HUDEP-2 (cell line): ENCODE results near the gene GLP1R.

Experiments
- DNase-seq, 76 experiments: peaks; one replicate each; lab custom pipeline; 2025; ENCODE audit not compliant: unreplicated experiment in 76 of 76; lab: John Stamatoyannopoulos, UW

GLP1R gene

DNA sequence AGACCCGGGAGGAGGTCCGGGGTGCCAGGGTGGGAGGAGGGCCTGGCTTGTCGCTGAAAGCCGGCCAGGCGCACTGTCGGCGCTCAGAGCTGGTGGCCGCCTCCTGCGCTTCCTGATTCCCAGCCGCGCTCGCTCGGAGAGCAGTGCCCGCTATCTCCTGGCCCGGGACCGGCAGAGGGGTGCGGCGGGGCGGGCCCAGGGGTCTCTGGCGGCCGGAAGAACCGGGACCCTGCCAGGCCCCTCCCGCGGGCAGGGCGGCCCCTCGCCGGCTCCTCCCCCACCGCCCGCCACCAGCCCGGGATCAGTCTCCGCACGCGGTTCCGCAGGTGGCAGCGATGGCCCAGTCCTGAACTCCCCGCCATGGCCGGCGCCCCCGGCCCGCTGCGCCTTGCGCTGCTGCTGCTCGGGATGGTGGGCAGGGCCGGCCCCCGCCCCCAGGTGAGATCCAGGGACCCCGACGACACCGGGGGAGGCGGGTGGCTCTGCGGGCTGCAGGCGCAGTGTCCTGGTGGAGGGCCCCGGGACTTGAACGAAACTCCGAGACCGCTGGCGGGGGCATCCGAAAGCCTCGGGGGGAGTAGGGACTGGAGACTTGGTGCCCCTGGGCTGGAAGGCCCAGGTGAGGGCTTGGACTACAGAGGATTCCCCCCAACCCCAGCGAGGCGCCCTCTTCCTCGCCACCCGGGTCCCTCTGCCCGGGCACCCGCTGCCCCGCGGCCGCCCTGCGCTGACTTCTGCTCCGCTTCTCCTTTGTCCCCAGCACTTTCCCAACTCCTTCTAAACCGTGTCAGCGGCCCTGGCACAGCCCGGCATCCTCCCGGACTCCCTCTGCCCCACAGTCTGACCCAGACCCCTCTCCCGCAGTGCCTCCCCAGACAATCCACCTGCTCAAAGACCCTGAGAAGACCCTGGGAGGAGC lies at the start of gene GLP1R:
TSS of gene GLP1R (plus strand) at position 301 of the 919 bp plus-strand sequence. CDS start at position 361, 60 bp downstream.
- DNase-seq: no peak

GRCh38 chr6:39003072-39003471 lies 45.5 kb upstream of the GLP1R start:
- peak in 28 of 76 experiments; percentile 9 to 60 (median 33) for DNase-seq

DNA sequence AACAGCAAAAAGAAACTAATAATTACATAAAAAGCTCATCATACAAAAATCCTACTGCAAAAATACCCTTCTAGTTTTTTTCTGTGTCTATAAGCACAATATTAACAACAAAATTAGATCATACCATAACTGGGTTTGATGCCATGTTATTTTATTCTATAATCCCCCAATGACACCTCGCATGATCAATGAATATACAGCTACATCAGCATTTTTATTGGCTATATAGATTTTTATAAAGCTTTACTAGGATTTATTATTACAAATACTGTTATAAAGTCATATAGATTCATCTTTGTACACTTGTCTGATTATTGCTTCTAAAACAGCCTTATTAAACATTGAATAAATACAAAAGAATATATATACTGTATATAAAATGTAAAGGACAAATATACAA lies 45.1 kb upstream of the GLP1R start:
- DNase-seq: no peak

DNA sequence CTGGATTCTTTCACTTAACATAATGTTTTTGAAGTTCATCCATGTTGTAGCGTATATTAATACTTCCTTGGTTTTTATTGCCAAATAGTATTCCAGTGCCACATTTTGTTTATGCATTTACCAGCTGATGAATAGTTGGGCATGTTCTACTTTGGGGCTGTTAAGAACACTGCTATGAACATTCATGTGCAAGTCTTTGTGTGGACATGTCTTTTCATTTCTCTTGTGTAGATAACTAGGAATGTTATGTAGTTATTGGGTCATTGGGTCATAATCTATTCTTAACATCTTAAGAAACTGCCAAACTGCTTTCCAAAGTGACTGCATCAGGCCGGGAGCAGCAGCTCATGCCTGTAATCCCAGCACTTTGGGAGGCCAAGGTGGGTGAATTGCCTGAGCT lies 43.8 kb upstream of the GLP1R start:
- no peak for DNase-seq

- peak in 4 of 76 experiments; percentile 13 to 35 (median 16) for DNase-seq
These were observed 42.8 kb upstream of the GLP1R start for GRCh38 chr6:39005774-39006173.

- DNase-seq: peak in 74 of 76 experiments; percentile 12 to 88 (median 65)
These were observed 41.0 kb upstream of the GLP1R start for GRCh38 chr6:39007575-39007974.

GRCh38 chr6:39008737-39009136 lies 39.8 kb upstream of the GLP1R start:
- no peak for DNase-seq

- DNase-seq: no peak
These were observed 39.1 kb upstream of the GLP1R start for GRCh38 chr6:39009476-39009875.

- no peak for DNase-seq
These were observed 31.6 kb upstream of the GLP1R start for GRCh38 chr6:39016839-39017546.

DNA sequence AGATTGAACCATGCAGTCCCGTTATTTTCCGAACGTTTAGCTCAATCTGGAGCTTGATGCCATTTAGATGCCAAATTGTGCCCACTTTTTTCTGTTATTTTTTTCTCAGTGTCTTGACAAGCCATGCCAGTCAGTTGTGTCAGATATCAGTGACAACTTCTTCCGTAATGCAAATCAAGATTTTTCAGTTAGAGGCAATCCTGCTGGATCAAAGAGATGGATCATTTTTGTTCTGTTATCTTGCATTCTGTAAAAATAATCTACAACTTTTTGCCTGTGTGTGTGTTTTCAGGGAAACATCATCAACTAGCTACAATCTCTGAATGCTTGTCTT lies 31.1 kb upstream of the GLP1R start:
- DNase-seq: no peak

DNA sequence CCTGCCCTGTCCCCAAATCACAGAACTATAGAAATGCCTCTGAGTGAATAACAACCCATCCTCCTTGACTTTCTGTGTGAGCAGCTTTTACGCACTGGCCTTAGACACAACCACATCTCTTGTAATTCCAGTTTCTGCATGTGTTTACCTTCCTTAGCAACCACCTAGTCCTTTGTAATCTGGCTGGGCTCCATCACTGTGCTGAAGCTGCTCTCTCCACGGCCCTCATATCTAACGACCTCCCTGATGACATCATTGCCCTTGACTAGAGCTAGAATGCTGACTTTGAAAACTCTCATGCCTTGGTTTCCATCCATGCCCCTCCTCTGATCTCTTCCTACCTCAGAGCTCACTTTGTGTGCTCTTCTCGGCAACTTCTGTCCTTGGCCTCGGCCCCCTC lies 30.5 kb upstream of the GLP1R start:
- no peak for DNase-seq

- DNase-seq: no peak
These were observed 28.4 kb upstream of the GLP1R start for GRCh38 chr6:39020136-39020535.

DNA sequence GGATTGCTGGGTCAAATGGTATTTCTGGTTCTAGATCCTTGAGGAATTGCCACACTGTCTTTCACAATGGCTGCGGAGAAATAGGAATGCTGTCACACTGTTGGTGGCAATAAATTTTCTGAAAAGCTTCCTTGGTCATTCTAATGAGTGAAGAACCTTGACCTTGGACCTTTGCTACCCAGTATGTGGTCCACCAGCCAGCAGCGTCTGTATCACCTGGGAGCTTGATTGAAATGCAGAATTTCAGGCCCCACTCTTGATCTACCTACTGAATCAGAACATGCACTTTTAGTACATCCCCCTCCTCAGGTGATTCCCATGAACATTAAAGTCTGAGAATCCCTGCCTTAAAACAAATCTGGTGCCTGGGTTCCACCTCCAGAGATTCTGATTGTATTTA lies 27.5 kb upstream of the GLP1R start:
- DNase-seq: no peak

GRCh38 chr6:39021779-39022178 lies 26.8 kb upstream of the GLP1R start:
- no peak for DNase-seq

- no peak for DNase-seq
These were observed 22.4 kb upstream of the GLP1R start for GRCh38 chr6:39026175-39026574.

DNA sequence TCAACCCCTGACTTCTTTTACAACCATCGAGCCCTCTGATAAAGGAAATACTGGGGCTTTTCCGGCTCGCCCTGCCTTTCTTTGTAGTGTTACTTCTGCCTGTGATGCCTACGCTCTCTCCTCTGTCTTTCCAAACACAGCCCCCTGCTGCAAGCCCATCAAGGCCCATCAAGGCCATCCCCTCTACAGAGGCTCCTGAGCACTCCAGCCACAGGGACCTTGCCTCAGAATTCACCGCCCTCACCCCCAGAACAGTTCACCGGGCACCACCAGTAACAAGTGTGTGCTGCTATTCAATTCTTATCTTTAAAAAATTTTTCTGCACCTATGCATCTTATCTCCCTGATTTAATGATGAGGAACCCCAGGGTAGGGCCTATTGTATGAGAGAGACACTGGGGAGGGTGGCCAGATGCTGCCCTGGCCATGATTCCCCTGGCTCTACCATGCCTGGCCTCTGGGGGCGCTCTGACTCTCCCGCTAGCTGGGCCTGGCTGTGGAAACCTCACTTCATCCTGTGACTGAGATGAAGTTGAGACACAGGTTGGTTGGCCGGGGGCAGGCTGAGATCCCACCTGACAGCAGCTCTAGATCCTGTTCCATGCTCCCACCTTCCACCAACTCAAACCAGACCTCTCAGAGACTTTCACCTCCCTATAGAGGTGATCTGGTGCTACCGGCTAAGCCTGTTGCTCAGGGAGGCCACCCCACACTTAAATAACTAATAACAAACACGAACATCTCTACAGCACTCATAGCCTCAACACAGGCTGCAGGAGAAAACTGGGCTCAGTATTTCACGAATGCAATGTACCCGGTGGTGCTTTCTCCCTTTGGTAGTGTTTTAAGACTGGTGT lies 19.2 kb upstream of the GLP1R start:
- DNase-seq: peak in 40 of 76 experiments; percentile 3 to 71 (median 32)

GRCh38 chr6:39035681-39036080 lies 12.9 kb upstream of the GLP1R start:
- no peak for DNase-seq

DNA sequence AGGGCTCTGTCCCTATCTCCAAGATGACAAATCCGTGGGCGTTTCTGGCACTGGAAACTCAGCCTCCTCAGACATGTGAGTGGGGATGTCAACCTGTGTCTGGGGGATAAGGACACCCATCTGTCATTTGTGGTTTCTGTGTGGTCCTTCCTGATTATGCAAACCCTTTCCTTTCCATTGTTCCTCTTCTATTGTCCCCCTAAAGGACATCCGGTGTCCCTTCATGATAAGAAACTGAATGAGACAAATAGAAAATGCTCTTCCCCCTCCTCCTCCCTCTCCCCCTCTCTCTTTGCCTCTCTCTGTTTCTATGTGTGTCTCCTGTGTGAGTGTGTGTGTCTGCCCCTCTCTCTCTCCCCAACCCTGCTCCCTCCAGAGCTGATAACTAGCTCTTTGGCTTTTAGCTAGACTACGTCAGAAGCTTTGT lies 11.5 kb upstream of the GLP1R start:
- DNase-seq: peak in 47 of 76 experiments; percentile 9 to 75 (median 37)

GRCh38 chr6:39037707-39038106 lies 10.9 kb upstream of the GLP1R start:
- DNase-seq: peak in 6 of 76 experiments; percentile 5 to 14 (median 9)

GRCh38 chr6:39040080-39040673 lies 8.4 kb upstream of the GLP1R start:
- no peak for DNase-seq
